H9 (cell line): Measurements from ENCODE around the gene PLXND1. TPM values are rescaled to one million over a fixed set of nuclear protein-coding genes. Genes with fewer than 3 reads are reported as not detected.

Experiments
- DNase-seq: peaks from one replicate; pipeline ENCODE4 v3.0.0-alpha.2; 2017
- H2AFZ ChIP-seq: one replicate; pipeline ENCODE4 v1.6.1; 2013; ENCODE audit warnings: mild to moderate bottlenecking, low read length, control low read depth, moderate library complexity
- H2AK5ac ChIP-seq: 2 replicates; pipeline ENCODE4 v1.6.1; 2013; ENCODE audit warnings: low read length, control low read depth, mixed read lengths; ENCODE audit not compliant: insufficient read length
- H2BK120ac ChIP-seq: one replicate; pipeline ENCODE4 v1.6.1; 2013; ENCODE audit warnings: low read depth, mild to moderate bottlenecking, low read length, control low read depth, inconsistent platforms; ENCODE audit not compliant: poor library complexity, severe bottlenecking
- H2BK12ac ChIP-seq: 2 replicates; pipeline ENCODE4 v1.6.1; 2013; ENCODE audit warnings: low read length, control low read depth, mixed read lengths, low read depth; ENCODE audit not compliant: insufficient read length
- H2BK15ac ChIP-seq: 2 replicates; pipeline ENCODE4 v1.6.1; 2013; ENCODE audit warnings: low read depth, low read length, control low read depth
- H2BK20ac ChIP-seq: one replicate; pipeline ENCODE4 v1.6.1; 2013; ENCODE audit warnings: low read depth, mild to moderate bottlenecking, low read length, control low read depth, inconsistent platforms; ENCODE audit not compliant: poor library complexity, severe bottlenecking
- H2BK5ac ChIP-seq: 2 replicates; pipeline ENCODE4 v1.6.1; 2013; ENCODE audit warnings: low read length, control low read depth, mixed read lengths; ENCODE audit not compliant: insufficient read length
- H3K14ac ChIP-seq: 2 replicates; pipeline ENCODE4 v1.6.1; 2013; ENCODE audit warnings: low read length, control low read depth; ENCODE audit not compliant: insufficient read depth
- H3K18ac ChIP-seq: 2 replicates; pipeline ENCODE4 v1.6.1; 2013; ENCODE audit warnings: low read depth, mild to moderate bottlenecking, mixed read lengths, low read length, control low read depth; ENCODE audit not compliant: insufficient read length
- H3K23ac ChIP-seq: 2 replicates; pipeline ENCODE4 v1.6.1; 2013; ENCODE audit warnings: low read length, control low read depth, mixed read lengths, low read depth; ENCODE audit not compliant: insufficient read length
- H3K23me2 ChIP-seq: 2 replicates; pipeline ENCODE4 v1.6.1; 2013; ENCODE audit warnings: low read depth, mild to moderate bottlenecking, mixed read lengths, low read length, control low read depth; ENCODE audit not compliant: insufficient read length, poor library complexity, severe bottlenecking
- H3K27ac ChIP-seq: 2 replicates; pipeline ENCODE4 v1.5.1; 2013; ENCODE audit warnings: low read length, control low read depth, mixed read lengths, low read depth; ENCODE audit not compliant: insufficient read length
- H3K27me3 ChIP-seq: 2 replicates; pipeline ENCODE4 v1.6.1; 2013; ENCODE audit warnings: low read length, control low read depth, inconsistent platforms; ENCODE audit not compliant: insufficient read depth
- H3K4ac ChIP-seq: 2 replicates; pipeline ENCODE4 v1.6.1; 2013; ENCODE audit warnings: low read depth, mild to moderate bottlenecking, control low read depth, inconsistent platforms, low read length, moderate library complexity
- H3K4me1 ChIP-seq: 2 replicates; pipeline ENCODE4 v1.6.1; 2013; ENCODE audit warnings: low read length, control low read depth, inconsistent platforms; ENCODE audit not compliant: insufficient read depth
- H3K4me2 ChIP-seq: 2 replicates; pipeline ENCODE4 v1.6.1; 2013; ENCODE audit warnings: low read length, control low read depth, mixed read lengths; ENCODE audit not compliant: insufficient read length, insufficient read depth
- H3K56ac ChIP-seq: 2 replicates; pipeline ENCODE4 v1.6.1; 2013; ENCODE audit warnings: low read depth, mild to moderate bottlenecking, mixed read lengths, low read length, control low read depth; ENCODE audit not compliant: insufficient read length
- H3K79me1 ChIP-seq: 2 replicates; pipeline ENCODE4 v1.6.1; 2013; ENCODE audit warnings: low read depth, mild to moderate bottlenecking, moderate library complexity, low read length, control low read depth, inconsistent platforms; ENCODE audit not compliant: insufficient read depth, poor library complexity, severe bottlenecking
- H3K79me2 ChIP-seq: 2 replicates; pipeline ENCODE4 v1.6.1; 2013; ENCODE audit warnings: low read length, control low read depth, inconsistent platforms; ENCODE audit not compliant: insufficient read depth
- H3K9ac ChIP-seq: 2 replicates; pipeline ENCODE4 v1.6.1; 2013; ENCODE audit warnings: low read length, control low read depth, mixed read lengths; ENCODE audit not compliant: insufficient read length; ENCODE audit errors: extremely low read depth
- H3K9me3 ChIP-seq: one replicate; pipeline ENCODE4 v1.6.1; 2013; ENCODE audit warnings: low read depth, low read length, inconsistent platforms; ENCODE audit not compliant: control insufficient read depth
- H3T11ph ChIP-seq: one replicate; pipeline ENCODE4 v1.6.1; 2013; ENCODE audit warnings: mild to moderate bottlenecking, low read length, control low read depth, inconsistent platforms
- H4K20me1 ChIP-seq: one replicate; pipeline ENCODE4 v1.6.1; 2013; ENCODE audit not compliant: control insufficient read depth, insufficient read length, insufficient read depth
- H4K5ac ChIP-seq: 2 replicates; pipeline ENCODE4 v1.6.1; 2013; ENCODE audit warnings: low read depth, mild to moderate bottlenecking, mixed read lengths, low read length, control low read depth; ENCODE audit not compliant: insufficient read length
- H4K8ac ChIP-seq: replicated peaks from 2 replicates; pipeline ENCODE4 v1.6.1; 2013; ENCODE audit warnings: low read length, control low read depth, mixed read lengths, low read depth; ENCODE audit not compliant: insufficient read length
- H4K91ac ChIP-seq: 2 replicates; pipeline ENCODE4 v1.6.1; 2013; ENCODE audit warnings: low read depth, mild to moderate bottlenecking, moderate library complexity, mixed read lengths, low read length, control low read depth; ENCODE audit not compliant: insufficient read length
- H3K27ac Mint-ChIP-seq, 3 experiments: 2 replicates in 2 of 3; 3 replicates in 1 of 3; pipeline ENCODE4 v1.8.0; 2020 to 2021; ENCODE audit warnings: mixed read lengths in 3 of 3, mild to moderate bottlenecking in 1 of 3, moderate library complexity in 1 of 3
- H3K27me3 Mint-ChIP-seq: 2 replicates; pipeline ENCODE4 v1.8.0; 2021; ENCODE audit warnings: low read depth, mild to moderate bottlenecking, moderate library complexity, mixed read lengths
- H3K36me3 Mint-ChIP-seq, 3 experiments: 2 replicates in 2 of 3; 3 replicates in 1 of 3; pipeline ENCODE4 v1.8.0; 2020 to 2021; ENCODE audit warnings: low read depth in 3 of 3, mixed read lengths in 3 of 3; ENCODE audit not compliant: insufficient read depth in 1 of 3
- H3K4me1 Mint-ChIP-seq, 2 experiments: 2 replicates each; pipeline ENCODE4 v1.8.0; 2020; ENCODE audit warnings: mixed read lengths in 2 of 2
- H3K4me3 Mint-ChIP-seq, 2 experiments: 2 replicates in 1 of 2; 3 replicates in 1 of 2; pipeline ENCODE4 v1.8.0; 2020 to 2021; ENCODE audit warnings: mild to moderate bottlenecking in 2 of 2, mixed read lengths in 2 of 2, moderate library complexity in 1 of 2
- H3K9me3 Mint-ChIP-seq, 2 experiments: 2 replicates in 1 of 2; 3 replicates in 1 of 2; pipeline ENCODE4 v1.8.0; 2020; ENCODE audit warnings: mild to moderate bottlenecking in 2 of 2, mixed read lengths in 2 of 2, moderate library complexity in 1 of 2
- CTCF ChIP-seq: fragments of 200-600 bp; sonication (generic); conservative IDR thresholded peaks from 3 replicates; pipeline ENCODE4 v1.8.0; 2021; ENCODE audit warnings: antibody characterized with exemption, mild to moderate bottlenecking
- WGBS: extraction: QIAGEN DNeasy Blood & Tissue Kit; methylation state at CpG from one replicate; pipeline ENCODE4 v1.1.7; 2013; ENCODE audit warnings: missing lambda C conversion rate, low lambda C conversion rate, mixed read lengths; ENCODE audit not compliant: insufficient read length; ENCODE audit errors: extremely low coverage; 5-methylcytosine and 5-hydroxymethylcytosine counted together
- total RNA-seq: library from RNA; stranded (reverse); gene quantifications from 2 replicates; pipeline ENCODE4 v1.2.1, GENCODE V29; 2021

PLXND1 gene
- total RNA-seq, 1 experiment from 2014 or later, result 50.9 TPM

DNA sequence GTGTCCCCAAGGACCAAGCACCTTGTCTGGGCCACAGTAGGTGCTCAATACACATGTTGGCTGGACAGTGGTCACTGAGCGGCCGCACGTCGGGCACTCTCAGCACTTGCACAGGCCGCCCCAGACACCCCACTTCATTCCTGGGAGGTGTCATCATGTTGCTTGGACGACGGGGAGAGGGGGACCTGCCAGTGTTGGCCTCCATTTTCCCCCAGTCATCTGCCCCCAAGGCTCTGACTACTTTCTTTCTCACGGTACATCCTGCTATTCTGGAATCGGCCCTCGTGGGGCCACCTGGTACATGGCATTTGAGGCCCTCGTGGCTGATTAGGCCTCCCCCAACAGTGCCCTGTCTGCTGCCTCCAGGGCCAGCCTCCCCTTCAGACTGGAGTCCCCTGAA lies 79.2 kb downstream of the PLXND1 start:
- no peak overlapping the region for H2BK12ac ChIP-seq
- no peak overlapping the region for H3K4ac ChIP-seq
- no peak overlapping the region for H4K8ac ChIP-seq
- H3K79me1 ChIP-seq, result no peaks in the 10 kb centered on the region
- H3K14ac ChIP-seq, result no peak overlapping the region
- peaks cover 8% of the 10 kb centered on the region for H3K27me3 Mint-ChIP-seq
- H3K4me1 ChIP-seq, result peaks cover 13% of the 10 kb centered on the region; the same call in 1 of the 2 replicates
- no peak overlapping the region for H2BK120ac ChIP-seq
- no peak overlapping the region for H4K91ac ChIP-seq
- H2BK20ac ChIP-seq, result no peak overlapping the region
- no peaks in the 10 kb centered on the region for H3K79me2 ChIP-seq
- H3K27me3 ChIP-seq, result no peaks in the 10 kb centered on the region
- no peak for TF ChIP-seq CTCF
- no peak overlapping the region for H3T11ph ChIP-seq
- H3K27ac ChIP-seq, result no peak overlapping the region
- H3K9me3 Mint-ChIP-seq, result no peaks in the 10 kb centered on the region
- H3K9me3 ChIP-seq, result no peaks in the 10 kb centered on the region
- peak overlapping the region in 1 of 3 experiments; percentile 74; a peak in 1 of 7 replicates for H3K27ac Mint-ChIP-seq
- H3K4me1 Mint-ChIP-seq, result peaks cover 30 to 37% of the 10 kb centered on the region in 2 experiments
- no peak overlapping the region for H2AFZ ChIP-seq
- H3K56ac ChIP-seq, result no peak overlapping the region
- H3K4me3 Mint-ChIP-seq, result no peak overlapping the region
- no peak for DNase-seq
- H2BK5ac ChIP-seq, result no peak overlapping the region
- no peak overlapping the region for H3K23ac ChIP-seq
- no peak overlapping the region for H3K4me2 ChIP-seq
- no peak overlapping the region for H3K9ac ChIP-seq
- H3K36me3 Mint-ChIP-seq, result no peaks in the 10 kb centered on the region; a peak in 1 of 7 replicates
- H4K20me1 ChIP-seq, result no peaks in the 10 kb centered on the region
- no peaks in the 10 kb centered on the region for H3K23me2 ChIP-seq
- no peak overlapping the region for H2BK15ac ChIP-seq
- H4K5ac ChIP-seq, result no peak overlapping the region
- H2AK5ac ChIP-seq, result no peak overlapping the region
- no peak overlapping the region for H3K18ac ChIP-seq
- WGBS, result no CpG with 5 or more reads among the region's 11 CpGs
